Loucy (cell line): Measurements from ENCODE around the gene GTF2A1L.

ENCODE experiments used
- CTCF ChIP-seq: fragments of 200-600 bp; sonication (generic); conservative IDR thresholded peaks from 2 replicates; pipeline ENCODE4 v1.5.1; 2014; ENCODE audit warnings: mild to moderate bottlenecking, antibody characterized with exemption, low read length
- EZH2phosphoT487 ChIP-seq: fragments of 200-600 bp; IDR thresholded peaks from 2 replicates; pipeline ENCODE4 v1.6.1; 2018; ENCODE audit warnings: antibody characterized with exemption, mild to moderate bottlenecking, moderate library complexity, borderline replicate concordance

GRCh38 chr2:48693066-48693465, 75.4 kb downstream of the GTF2A1L start:
- TF ChIP-seq CTCF = no peak
- no peak for TF ChIP-seq EZH2phosphoT487
